Measurements from ENCODE around the gene RYR2. TPM values are rescaled to one million over a fixed set of nuclear protein-coding genes. Genes with fewer than 3 reads are reported as not detected.

RYR2 gene
- total and polyA plus RNA-seq, 2 donors (not counting 1 experiment from before 2014, with no cell fraction given), result not detected

DNA sequence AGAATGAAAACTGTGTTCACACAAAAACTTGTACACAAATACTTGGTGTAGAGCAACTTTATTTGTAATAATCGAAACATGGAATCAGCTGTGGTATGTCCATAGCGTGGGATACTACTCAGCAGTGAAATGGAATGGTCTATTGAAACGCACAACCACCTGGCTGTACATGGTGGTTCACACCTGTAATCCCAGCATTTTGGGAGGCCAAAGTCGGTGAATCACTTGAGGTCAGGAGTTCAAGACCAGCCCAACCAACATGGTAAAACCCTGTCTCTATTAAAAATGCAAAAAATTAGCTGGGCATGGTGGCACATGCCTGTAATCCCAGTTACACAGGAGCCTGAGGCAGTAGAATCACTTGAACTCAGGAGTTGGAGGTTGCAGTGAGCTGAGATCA is 356.8 kb downstream of the RYR2 start:
- no peak overlapping the region for H3K4me3 Mint-ChIP-seq
- Histone ChIP-seq H4K20me1 (ENCODE audit: control insufficient read depth, insufficient read depth, low read length, poor library complexity, severe bottlenecking) (no peaks in the 10 kb centered on the region), H3K9me3 (ENCODE audit: control extremely low read depth in 1 of 3, control insufficient read depth in 2 of 3, insufficient read depth in 1 of 3, low read length in 2 of 3) (peaks cover 0 to 9% (median 8%) of the 10 kb centered on the region in 3 donors), H3K27ac (ENCODE audit: low read length in 2 of 2) (no peak overlapping the region), H3K79me2 (ENCODE audit: control insufficient read depth, insufficient read depth, low read length) (no peaks in the 10 kb centered on the region), H3K36me3 (replicated peaks in 1 of 2; ENCODE audit: control extremely low read depth in 1 of 2, control insufficient read depth in 1 of 2, extremely low read depth in 1 of 2, insufficient read depth in 2 of 2, low read length in 1 of 2) (no peaks in the 10 kb centered on the region), H3K9ac (ENCODE audit: low read length) (no peak overlapping the region), H3K4me1 (ENCODE audit: control insufficient read depth in 2 of 2, insufficient read depth in 2 of 2, low read length in 2 of 2) (no peaks in the 10 kb centered on the region), H2AFZ (ENCODE audit: insufficient read depth, low read depth, low read length, poor library complexity, severe bottlenecking) (no peak overlapping the region), H3K4me3 (ENCODE audit: control extremely low read depth in 1 of 5, extremely low read depth in 1 of 5, insufficient read depth in 1 of 5, low read depth in 2 of 5, low read length in 4 of 5) (no peak overlapping the region), H3K4me2 (replicated peaks; ENCODE audit: low read depth, low read length, poor library complexity, severe bottlenecking) (no peak overlapping the region), H3K27me3 (replicated peaks in 1 of 4; ENCODE audit: control extremely low read depth in 1 of 4, control insufficient read depth in 3 of 4, insufficient read depth in 4 of 4, low read length in 3 of 4) (no peaks in the 10 kb centered on the region)
- H3K27ac Mint-ChIP-seq, result no peak overlapping the region
- TF ChIP-seq, protein P1, sequence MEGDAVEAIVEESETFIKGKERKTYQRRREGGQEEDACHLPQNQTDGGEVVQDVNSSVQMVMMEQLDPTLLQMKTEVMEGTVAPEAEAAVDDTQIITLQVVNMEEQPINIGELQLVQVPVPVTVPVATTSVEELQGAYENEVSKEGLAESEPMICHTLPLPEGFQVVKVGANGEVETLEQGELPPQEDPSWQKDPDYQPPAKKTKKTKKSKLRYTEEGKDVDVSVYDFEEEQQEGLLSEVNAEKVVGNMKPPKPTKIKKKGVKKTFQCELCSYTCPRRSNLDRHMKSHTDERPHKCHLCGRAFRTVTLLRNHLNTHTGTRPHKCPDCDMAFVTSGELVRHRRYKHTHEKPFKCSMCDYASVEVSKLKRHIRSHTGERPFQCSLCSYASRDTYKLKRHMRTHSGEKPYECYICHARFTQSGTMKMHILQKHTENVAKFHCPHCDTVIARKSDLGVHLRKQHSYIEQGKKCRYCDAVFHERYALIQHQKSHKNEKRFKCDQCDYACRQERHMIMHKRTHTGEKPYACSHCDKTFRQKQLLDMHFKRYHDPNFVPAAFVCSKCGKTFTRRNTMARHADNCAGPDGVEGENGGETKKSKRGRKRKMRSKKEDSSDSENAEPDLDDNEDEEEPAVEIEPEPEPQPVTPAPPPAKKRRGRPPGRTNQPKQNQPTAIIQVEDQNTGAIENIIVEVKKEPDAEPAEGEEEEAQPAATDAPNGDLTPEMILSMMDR (IDR thresholded peaks at IDR 0.05), result no peak
- TF ChIP-seq EZH2 (IDR thresholded peaks at IDR 0.05; ENCODE audit: borderline replicate concordance, insufficient read depth, low read depth, low read length, poor library complexity, severe bottlenecking), result no peak
- ATAC-seq (ENCODE audit: low read depth), result no peak
- ChIA-PET POLR2A (no interaction called here), CTCF (no interaction called here)
- H3K4me1 Mint-ChIP-seq, result no peaks in the 10 kb centered on the region
- DNase-seq, result no peak
- intact Hi-C loops (cut with micrococcal nuclease), result no loop called here
- peaks cover 5% of the 10 kb centered on the region for H3K9me3 Mint-ChIP-seq (ENCODE audit: insufficient read depth)
- WGBS (ENCODE audit: insufficient coverage), result 92% methylated on average over 3 of the region's 4 CpGs
- H3K27me3 Mint-ChIP-seq, result no peaks in the 10 kb centered on the region

DNA sequence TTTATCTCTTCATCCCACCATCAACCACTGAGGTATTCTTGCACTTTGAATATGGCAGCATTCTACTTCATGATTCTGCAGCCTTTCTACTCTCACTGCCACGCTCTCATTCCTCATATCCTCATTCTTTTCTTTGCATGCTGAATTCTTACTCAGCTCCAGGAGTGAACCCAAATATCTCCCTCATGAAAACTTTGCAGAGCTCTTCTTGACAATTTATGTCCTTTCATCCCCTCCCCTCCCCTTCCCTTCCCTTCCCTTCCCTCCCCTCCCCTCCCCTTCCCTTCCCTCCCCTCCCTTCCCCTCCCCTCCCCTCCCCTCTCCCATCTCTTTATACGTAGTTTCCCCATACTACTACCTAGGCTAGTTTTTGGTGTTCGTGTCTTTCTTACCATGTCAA is 363.9 kb downstream of the RYR2 start:
- Mint-ChIP-seq H3K27me3 (no peaks in the 10 kb centered on the region), H3K9me3 (ENCODE audit: insufficient read depth) (peaks cover 8% of the 10 kb centered on the region), H3K4me3 (no peak overlapping the region), H3K4me1 (no peaks in the 10 kb centered on the region), H3K27ac (no peak overlapping the region)
- WGBS (ENCODE audit: insufficient coverage), result 100% methylated on average over 1 of the region's 3 CpGs
- ATAC-seq (ENCODE audit: low read depth) (no peak), DNase-seq (no peak)
- Histone ChIP-seq H3K4me1 (ENCODE audit: control insufficient read depth in 2 of 2, insufficient read depth in 2 of 2, low read length in 2 of 2) (no peaks in the 10 kb centered on the region), H3K79me2 (ENCODE audit: control insufficient read depth, insufficient read depth, low read length) (no peaks in the 10 kb centered on the region), H4K20me1 (ENCODE audit: control insufficient read depth, insufficient read depth, low read length, poor library complexity, severe bottlenecking) (no peaks in the 10 kb centered on the region), H3K9me3 (ENCODE audit: control extremely low read depth in 1 of 3, control insufficient read depth in 2 of 3, insufficient read depth in 1 of 3, low read length in 2 of 3) (peaks cover 0 to 4% (median 3%) of the 10 kb centered on the region in 3 donors), H3K27me3 (replicated peaks in 1 of 4; ENCODE audit: control extremely low read depth in 1 of 4, control insufficient read depth in 3 of 4, insufficient read depth in 4 of 4, low read length in 3 of 4) (no peaks in the 10 kb centered on the region), H3K4me3 (ENCODE audit: control extremely low read depth in 1 of 5, extremely low read depth in 1 of 5, insufficient read depth in 1 of 5, low read depth in 2 of 5, low read length in 4 of 5) (no peak overlapping the region), H3K36me3 (replicated peaks in 1 of 2; ENCODE audit: control extremely low read depth in 1 of 2, control insufficient read depth in 1 of 2, extremely low read depth in 1 of 2, insufficient read depth in 2 of 2, low read length in 1 of 2) (no peaks in the 10 kb centered on the region), H3K4me2 (replicated peaks; ENCODE audit: low read depth, low read length, poor library complexity, severe bottlenecking) (no peak overlapping the region), H2AFZ (ENCODE audit: insufficient read depth, low read depth, low read length, poor library complexity, severe bottlenecking) (no peak overlapping the region), H3K27ac (ENCODE audit: low read length in 2 of 2) (no peak overlapping the region), H3K9ac (ENCODE audit: low read length) (no peak overlapping the region)
- POLR2A ChIA-PET, result no interaction called here
- TF ChIP-seq EZH2 (IDR thresholded peaks at IDR 0.05; ENCODE audit: borderline replicate concordance, insufficient read depth, low read depth, low read length, poor library complexity, severe bottlenecking), result no peak
- TF ChIP-seq, protein P1 (IDR thresholded peaks at IDR 0.05), result no peak
- intact Hi-C loops (cut with micrococcal nuclease), result no loop called here
- CTCF ChIA-PET, result no interaction called here
